Mesenchymal stem cell (in vitro differentiated cells and primary cell): ENCODE measurements around the gene A4GALT.
"Not testable (repeated sequence)": the region's sequence is repeated elsewhere in the genome, so short reads cannot be mapped to it uniquely, and the experiment has no call there.

Experiments used
- DNase-seq: peaks from one replicate; pipeline ENCODE4 v3.0.0-alpha.2; 2013
- H2AFZ ChIP-seq: one replicate; pipeline ENCODE4 v1.6.1; 2013; ENCODE audit warnings: low read depth, mild to moderate bottlenecking, control low read depth, inconsistent platforms, low read length, moderate library complexity
- H2AK5ac ChIP-seq: 2 replicates; pipeline ENCODE4 v1.6.1; 2013; ENCODE audit warnings: low read length, moderate library complexity, mild to moderate bottlenecking, inconsistent platforms; ENCODE audit not compliant: severe bottlenecking
- H2BK120ac ChIP-seq: one replicate; pipeline ENCODE4 v1.6.1; 2013; ENCODE audit warnings: low read depth, mild to moderate bottlenecking, inconsistent platforms, low read length, moderate library complexity
- H2BK12ac ChIP-seq, 2 experiments: one replicate each; pipeline ENCODE4 v1.6.1; 2013; ENCODE audit warnings: inconsistent platforms in 2 of 2, low read length in 2 of 2, mild to moderate bottlenecking in 2 of 2, moderate library complexity in 2 of 2, control low read depth in 1 of 2
- H2BK15ac ChIP-seq: one replicate; pipeline ENCODE4 v1.6.1; 2013; ENCODE audit warnings: mild to moderate bottlenecking, low read depth, inconsistent platforms; ENCODE audit not compliant: poor library complexity, severe bottlenecking
- H2BK5ac ChIP-seq: 2 replicates; pipeline ENCODE4 v1.6.1; 2013; ENCODE audit warnings: low read depth, mild to moderate bottlenecking, low read length, control low read depth, inconsistent platforms; ENCODE audit not compliant: poor library complexity, severe bottlenecking
- H3K14ac ChIP-seq, 2 experiments: one replicate each; pipeline ENCODE4 v1.6.1; 2013; ENCODE audit warnings: inconsistent platforms in 2 of 2, low read length in 2 of 2, control low read depth in 1 of 2, mild to moderate bottlenecking in 1 of 2, moderate library complexity in 1 of 2
- H3K18ac ChIP-seq, 2 experiments: one replicate each; pipeline ENCODE4 v1.6.1; 2013; ENCODE audit warnings: inconsistent platforms in 2 of 2, low read length in 2 of 2, control low read depth in 1 of 2, low read depth in 1 of 2, mild to moderate bottlenecking in 1 of 2
- H3K23ac ChIP-seq, 2 experiments: one replicate each; pipeline ENCODE4 v1.6.1; 2013; ENCODE audit warnings: inconsistent platforms in 2 of 2, low read length in 2 of 2, mild to moderate bottlenecking in 2 of 2, moderate library complexity in 2 of 2, control low read depth in 1 of 2
- H3K27ac ChIP-seq: 2 replicates; pipeline ENCODE4 v1.5.1; 2013; ENCODE audit warnings: mild to moderate bottlenecking, moderate library complexity, low read length, control low read depth, inconsistent platforms; ENCODE audit not compliant: poor library complexity, severe bottlenecking
- H3K27me3 ChIP-seq, 2 experiments: 2 replicates each; pipeline versions ENCODE4 v1.6.1 to v1.7.0; 2013; ENCODE audit warnings: low read length in 2 of 2, mild to moderate bottlenecking in 2 of 2, moderate library complexity in 2 of 2, control low read depth in 1 of 2, inconsistent platforms in 1 of 2; ENCODE audit not compliant: control insufficient read depth in 1 of 2, insufficient read depth in 1 of 2
- H3K36me3 ChIP-seq, 2 experiments: 2 replicates each; pipeline versions ENCODE4 v1.6.1 to v1.7.0; 2013; ENCODE audit warnings: low read length in 2 of 2, control low read depth in 1 of 2, inconsistent platforms in 1 of 2, low read depth in 1 of 2, mild to moderate bottlenecking in 1 of 2; ENCODE audit not compliant: insufficient read depth in 2 of 2, control insufficient read depth in 1 of 2
- H3K4ac ChIP-seq, 2 experiments: one replicate each; pipeline ENCODE4 v1.6.1; 2013; ENCODE audit warnings: inconsistent platforms in 2 of 2, low read length in 2 of 2, mild to moderate bottlenecking in 2 of 2, moderate library complexity in 2 of 2, control low read depth in 1 of 2, low read depth in 1 of 2
- H3K4me1 ChIP-seq: 2 replicates; pipeline ENCODE4 v1.6.1; 2013; ENCODE audit warnings: low read depth, low read length, control low read depth; ENCODE audit not compliant: control insufficient read depth, insufficient read depth
- H3K4me2 ChIP-seq: 2 replicates; pipeline ENCODE4 v1.6.1; 2013; ENCODE audit warnings: low read length, mild to moderate bottlenecking, inconsistent platforms; ENCODE audit not compliant: poor library complexity, severe bottlenecking
- H3K4me3 ChIP-seq, 2 experiments: 2 replicates each; pipeline versions ENCODE4 v1.5.1 to v1.7.0; 2013; ENCODE audit warnings: low read length in 2 of 2, mild to moderate bottlenecking in 2 of 2, control low read depth in 1 of 2, low read depth in 1 of 2; ENCODE audit not compliant: insufficient read depth in 1 of 2
- H3K79me1 ChIP-seq: replicated peaks from 2 replicates; pipeline ENCODE4 v1.6.1; 2013; ENCODE audit warnings: mild to moderate bottlenecking, control low read depth, low read length, inconsistent platforms; ENCODE audit not compliant: poor library complexity, severe bottlenecking
- H3K9ac ChIP-seq: 2 replicates; pipeline ENCODE4 v1.7.0; 2013; ENCODE audit warnings: mild to moderate bottlenecking, low read length, moderate library complexity
- H3K9me3 ChIP-seq: 2 replicates; pipeline ENCODE4 v1.7.0; 2013; ENCODE audit warnings: mild to moderate bottlenecking, low read length; ENCODE audit not compliant: control insufficient read depth
- H4K8ac ChIP-seq: one replicate; pipeline ENCODE4 v1.6.1; 2013; ENCODE audit warnings: inconsistent platforms, mild to moderate bottlenecking, low read length, moderate library complexity
- H4K91ac ChIP-seq: one replicate; pipeline ENCODE4 v1.6.1; 2013; ENCODE audit warnings: mild to moderate bottlenecking, low read length, inconsistent platforms
- WGBS: methylation state at CpG from one replicate; pipeline ENCODE4 v1.1.7; 2013; ENCODE audit warnings: mixed read lengths; 5-methylcytosine and 5-hydroxymethylcytosine counted together

Gene A4GALT

GRCh38 chr22:42742940-42743339 is 22.3 kb upstream of the A4GALT start:
- Histone ChIP-seq H2BK120ac (peak overlapping the region; percentile 84), H3K4me2 (no peak overlapping the region), H3K27me3 (no peaks in the 10 kb centered on the region), H2BK15ac (peak overlapping the region; percentile 82), H4K91ac (peak overlapping the region; percentile 70), H2BK5ac (no peak overlapping the region), H3K79me1 (no peaks in the 10 kb centered on the region), H4K8ac (peak overlapping the region; percentile 79), H3K18ac (peak overlapping the region; percentile 51 to 67), H3K14ac (peak overlapping the region in 1 of 2 experiments; percentile 19), H3K27ac (no peak overlapping the region), H3K36me3 (no peaks in the 10 kb centered on the region), H2AFZ (no peak overlapping the region), H3K4me3 (peak overlapping the region in 1 of 2 experiments; percentile 39), H3K9ac (peak overlapping the region; percentile 89), H2BK12ac (peak overlapping the region in 1 of 2 experiments; percentile 69), H2AK5ac (no peak overlapping the region), H3K23ac (no peak overlapping the region), H3K9me3 (no peaks in the 10 kb centered on the region), H3K4ac (peak overlapping the region; percentile 57 to 81), H3K4me1 (peaks cover 4% of the 10 kb centered on the region)
- no peak for DNase-seq
- WGBS = 80% methylated on average over 7 of the region's 8 CpGs

- not testable (repeated sequence) for H3K14ac ChIP-seq, H3K79me1 ChIP-seq, H2BK15ac ChIP-seq, H3K9me3 ChIP-seq, H3K27me3 ChIP-seq, H2BK12ac ChIP-seq, H3K4me1 ChIP-seq, H2AK5ac ChIP-seq, H4K8ac ChIP-seq, H3K23ac ChIP-seq, H3K18ac ChIP-seq, H3K4me2 ChIP-seq, H3K9ac ChIP-seq, DNase-seq, H3K27ac ChIP-seq, H2BK120ac ChIP-seq, H2BK5ac ChIP-seq, H4K91ac ChIP-seq, H3K4ac ChIP-seq, H3K36me3 ChIP-seq, H2AFZ ChIP-seq, H3K4me3 ChIP-seq
- WGBS = 94% methylated on average over 5 of the region's 5 CpGs
Measured at GRCh38 chr22:42740320-42740719, 19.6 kb upstream of the A4GALT start.

GRCh38 chr22:42734406-42734805 is 13.7 kb upstream of the A4GALT start:
- Histone ChIP-seq H3K23ac (no peak overlapping the region), H3K4ac (no peak overlapping the region), H3K27ac (no peak overlapping the region), H3K4me3 (no peak overlapping the region), H3K18ac (no peak overlapping the region), H3K27me3 (no peaks in the 10 kb centered on the region), H2BK120ac (no peak overlapping the region), H2BK12ac (no peak overlapping the region), H2AK5ac (no peak overlapping the region), H4K91ac (no peak overlapping the region), H3K14ac (no peak overlapping the region), H2BK5ac (no peak overlapping the region), H3K79me1 (no peaks in the 10 kb centered on the region), H3K36me3 (no peaks in the 10 kb centered on the region), H3K4me2 (no peak overlapping the region), H3K9ac (no peak overlapping the region), H4K8ac (no peak overlapping the region), H2AFZ (no peak overlapping the region), H2BK15ac (no peak overlapping the region), H3K4me1 (no peaks in the 10 kb centered on the region), H3K9me3 (no peaks in the 10 kb centered on the region)
- DNase-seq = no peak
- WGBS = 86% methylated on average over 6 of the region's 6 CpGs

- H2AK5ac ChIP-seq, H2BK12ac ChIP-seq, H2AFZ ChIP-seq, H2BK15ac ChIP-seq, H3K4me1 ChIP-seq, H3K27ac ChIP-seq, H4K91ac ChIP-seq, H3K18ac ChIP-seq, H2BK120ac ChIP-seq, H3K9me3 ChIP-seq, H3K79me1 ChIP-seq, DNase-seq, H3K27me3 ChIP-seq, H3K4ac ChIP-seq, H2BK5ac ChIP-seq, H3K23ac ChIP-seq, H3K4me2 ChIP-seq, H3K9ac ChIP-seq, H4K8ac ChIP-seq, H3K14ac ChIP-seq, H3K36me3 ChIP-seq, H3K4me3 ChIP-seq: not testable (repeated sequence)
- 78% methylated on average over 1 of the region's 3 CpGs for WGBS
Measured at GRCh38 chr22:42733394-42733793, 12.7 kb upstream of the A4GALT start.
